Brain pericyte (primary cell): ENCODE results near the gene CEP192.
"Not testable (repeated sequence)": the region's sequence is repeated elsewhere in the genome, so short reads cannot be mapped to it uniquely, and the experiment has no call there.

Experiments used
- DNase-seq: peaks from one replicate; pipeline ENCODE4 v3.0.0-alpha.2; 2012; ENCODE audit warnings: low read depth, low spot score

Gene CEP192

GRCh38 chr18:12990967-12991820 lies at the start of gene CEP192:
TSS of gene CEP192 (plus strand) at chr18:12991362. CDS start at chr18:12999425, 8,063 bp downstream.
- peak; percentile 96 for DNase-seq

GRCh38 chr18:12943215-12943614 lies 47.9 kb upstream of the CEP192 start:
- no peak for DNase-seq

- DNase-seq: peak; percentile 55
Observed at GRCh38 chr18:12944709-12945108, 46.5 kb upstream of the CEP192 start.

GRCh38 chr18:12946549-12947284 lies 44.4 kb upstream of the CEP192 start:
- DNase-seq: no peak

- DNase-seq: peak; percentile 92
Observed at GRCh38 chr18:12947285-12948049, 43.7 kb upstream of the CEP192 start, which contains the start of gene SEH1L. TSS of gene SEH1L (plus strand) at chr18:12948011. CDS start at chr18:12948122, 111 bp downstream.

- peak; percentile 83 for DNase-seq
Observed at GRCh38 chr18:12948050-12948804, 42.9 kb upstream of the CEP192 start.

GRCh38 chr18:12958478-12958877 lies 32.7 kb upstream of the CEP192 start:
- no peak for DNase-seq

- no peak for DNase-seq
Observed at GRCh38 chr18:12960395-12960794, 30.8 kb upstream of the CEP192 start.

GRCh38 chr18:12960853-12961397 lies 30.2 kb upstream of the CEP192 start:
- no peak for DNase-seq

- no peak for DNase-seq
Observed at GRCh38 chr18:12963069-12963468, 28.1 kb upstream of the CEP192 start.

- no peak for DNase-seq
Observed at GRCh38 chr18:12968115-12968514, 23.0 kb upstream of the CEP192 start.

- DNase-seq: no peak
Observed at GRCh38 chr18:12968619-12969018, 22.5 kb upstream of the CEP192 start.

GRCh38 chr18:12973562-12974213 lies 17.5 kb upstream of the CEP192 start:
- no peak for DNase-seq

- no peak for DNase-seq
Observed at GRCh38 chr18:12975488-12975887, 15.7 kb upstream of the CEP192 start.

- no peak for DNase-seq
Observed at GRCh38 chr18:12976305-12976704, 14.9 kb upstream of the CEP192 start.

- DNase-seq: not testable (repeated sequence)
Observed at GRCh38 chr18:12980065-12980464, 11.1 kb upstream of the CEP192 start.

- DNase-seq: no peak
Observed at GRCh38 chr18:12989397-12990122, 1.6 kb upstream of the CEP192 start.

- DNase-seq: no peak
Observed at GRCh38 chr18:12990123-12990475, 1.1 kb upstream of the CEP192 start.

- no peak for DNase-seq
Observed at GRCh38 chr18:12990641-12990966, 558 bp upstream of the CEP192 start.

- no peak for DNase-seq
Observed at GRCh38 chr18:12991821-12992179, 638 bp downstream of the CEP192 start.
